GM18951 (cell line): ENCODE results near the gene RGS2.

Experiments used
- POLR2A ChIP-seq: IDR thresholded peaks from 4 replicates; pipeline ENCODE4 v1.6.1; 2011; ENCODE audit warnings: mild to moderate bottlenecking; ENCODE audit not compliant: insufficient read length, insufficient read depth; ENCODE audit errors: extremely low read depth
- in situ Hi-C: fragments of 300-500 bp; cut with MboI; formaldehyde crosslinking; loops from one replicate; pipeline ENCODE4 v1.12.0; 2022; ENCODE audit warnings: low sequenced_read_pairs, mixed read lengths, inconsistent platforms; ENCODE audit not compliant: unreplicated experiment

The RGS2 gene

GRCh38 chr1:192805832-192806323 is 3.0 kb upstream of the RGS2 start:
- TF ChIP-seq POLR2A = no peak
- in situ Hi-C loops = no loop called here

- TF ChIP-seq POLR2A = no peak
- in situ Hi-C loops = no loop called here
Observed at GRCh38 chr1:192807211-192808162, 1.4 kb upstream of the RGS2 start.

GRCh38 chr1:192808163-192808517 is 699 bp upstream of the RGS2 start:
- in situ Hi-C loops = no loop called here
- no peak for TF ChIP-seq POLR2A

- in situ Hi-C loops = no loop called here
- TF ChIP-seq POLR2A = no peak
Observed at GRCh38 chr1:192809307-192810252, 741 bp downstream of the RGS2 start.

GRCh38 chr1:192810253-192810880 is 1.5 kb downstream of the RGS2 start:
- no peak for TF ChIP-seq POLR2A
- in situ Hi-C loops = no loop called here

GRCh38 chr1:192811006-192811405 is 2.2 kb downstream of the RGS2 start:
- no peak for TF ChIP-seq POLR2A
- in situ Hi-C loops = no loop called here

- in situ Hi-C loops = no loop called here
Observed at GRCh38 chr1:192811594-192812239, 2.9 kb downstream of the RGS2 start.

GRCh38 chr1:192812420-192813209 is 3.8 kb downstream of the RGS2 start:
- no peak for TF ChIP-seq POLR2A

More at GRCh38 chr1:192811594-192812239, 2.9 kb downstream of the RGS2 start:
- TF ChIP-seq POLR2A = no peak

GRCh38 chr1:192814805-192815204 is 6.0 kb downstream of the RGS2 start:
- in situ Hi-C loops = no loop called here
- TF ChIP-seq POLR2A = no peak

More at GRCh38 chr1:192812420-192813209, 3.8 kb downstream of the RGS2 start:
- in situ Hi-C loops = no loop called here

GRCh38 chr1:192817246-192817645 is 8.4 kb downstream of the RGS2 start:
- TF ChIP-seq POLR2A = no peak
- in situ Hi-C loops = no loop called here

GRCh38 chr1:192821296-192821695 is 12.5 kb downstream of the RGS2 start:
- TF ChIP-seq POLR2A = no peak

GRCh38 chr1:192824511-192824910 is 15.7 kb downstream of the RGS2 start:
- TF ChIP-seq POLR2A = no peak
- in situ Hi-C loops = no loop called here

More at GRCh38 chr1:192821296-192821695, 12.5 kb downstream of the RGS2 start:
- in situ Hi-C loops = no loop called here
